ENCODE results near the gene SORCS3. TPM values are rescaled to one million over a fixed set of nuclear protein-coding genes. Genes with fewer than 3 reads are reported as not detected.

The SORCS3 gene
- total RNA-seq, 1 donor from 2014 or later, result not detected

GRCh38 chr10:104657457-104657856 lies 16.4 kb downstream of the SORCS3 start:
- H3K27me3 Mint-ChIP-seq (ENCODE audit: insufficient read depth), result peaks cover 12% of the 10 kb centered on the region
- H3K36me3 Mint-ChIP-seq (ENCODE audit: low read depth), result no peaks in the 10 kb centered on the region
- H3K9me3 Mint-ChIP-seq, result no peaks in the 10 kb centered on the region
- H3K4me3 Mint-ChIP-seq, result no peak overlapping the region
- no peak overlapping the region for H3K27ac Mint-ChIP-seq
- no peak for DNase-seq (ENCODE audit: low spot score)
- H3K4me1 Mint-ChIP-seq (ENCODE audit: low read depth), result no peaks in the 10 kb centered on the region
- intact Hi-C loops (cut with micrococcal nuclease), result no loop called here

DNA sequence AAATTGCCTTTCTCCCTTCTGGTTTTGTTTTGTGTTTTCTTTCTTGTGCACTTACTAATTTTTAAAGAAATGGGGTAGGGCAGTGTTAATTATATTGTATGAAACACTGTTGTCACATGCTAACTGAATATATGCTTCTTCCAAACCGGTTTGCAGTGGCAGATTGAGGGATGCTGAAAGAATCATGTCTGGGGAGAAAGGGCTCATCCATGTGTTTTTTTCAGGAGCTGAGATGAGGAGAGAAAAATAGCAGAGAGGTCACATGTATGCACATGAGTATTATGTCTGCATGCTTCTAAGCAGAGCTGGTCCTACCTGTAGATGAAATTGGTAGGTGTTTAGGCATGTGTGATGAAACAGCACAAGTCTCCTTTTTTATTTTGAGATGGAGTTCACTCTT lies 17.0 kb downstream of the SORCS3 start:
- no peaks in the 10 kb centered on the region for H3K36me3 Mint-ChIP-seq (ENCODE audit: low read depth)
- H3K27ac Mint-ChIP-seq, result no peak overlapping the region
- no peaks in the 10 kb centered on the region for H3K4me1 Mint-ChIP-seq (ENCODE audit: low read depth)
- H3K4me3 Mint-ChIP-seq, result no peak overlapping the region
- DNase-seq (ENCODE audit: low spot score), result no peak
- no peaks in the 10 kb centered on the region for H3K9me3 Mint-ChIP-seq
- intact Hi-C loops (cut with micrococcal nuclease), result no loop called here
- peaks cover 12% of the 10 kb centered on the region for H3K27me3 Mint-ChIP-seq (ENCODE audit: insufficient read depth)

- Mint-ChIP-seq H3K4me3 (no peak overlapping the region), H3K27ac (no peak overlapping the region), H3K36me3 (ENCODE audit: low read depth) (no peaks in the 10 kb centered on the region), H3K9me3 (no peaks in the 10 kb centered on the region), H3K27me3 (ENCODE audit: insufficient read depth) (peaks cover 13% of the 10 kb centered on the region), H3K4me1 (ENCODE audit: low read depth) (no peaks in the 10 kb centered on the region)
- DNase-seq (ENCODE audit: low spot score), result no peak
- intact Hi-C loops (cut with micrococcal nuclease), result no loop called here
Observed at GRCh38 chr10:104659809-104660208, 18.7 kb downstream of the SORCS3 start.

- Mint-ChIP-seq H3K27me3 (ENCODE audit: insufficient read depth) (peaks cover 13% of the 10 kb centered on the region), H3K9me3 (no peaks in the 10 kb centered on the region), H3K27ac (no peak overlapping the region), H3K4me1 (ENCODE audit: low read depth) (no peaks in the 10 kb centered on the region), H3K36me3 (ENCODE audit: low read depth) (no peaks in the 10 kb centered on the region), H3K4me3 (no peak overlapping the region)
- intact Hi-C loops (cut with micrococcal nuclease), result no loop called here
- DNase-seq (ENCODE audit: low spot score), result no peak
Observed at GRCh38 chr10:104663076-104663475, 22.0 kb downstream of the SORCS3 start.

DNA sequence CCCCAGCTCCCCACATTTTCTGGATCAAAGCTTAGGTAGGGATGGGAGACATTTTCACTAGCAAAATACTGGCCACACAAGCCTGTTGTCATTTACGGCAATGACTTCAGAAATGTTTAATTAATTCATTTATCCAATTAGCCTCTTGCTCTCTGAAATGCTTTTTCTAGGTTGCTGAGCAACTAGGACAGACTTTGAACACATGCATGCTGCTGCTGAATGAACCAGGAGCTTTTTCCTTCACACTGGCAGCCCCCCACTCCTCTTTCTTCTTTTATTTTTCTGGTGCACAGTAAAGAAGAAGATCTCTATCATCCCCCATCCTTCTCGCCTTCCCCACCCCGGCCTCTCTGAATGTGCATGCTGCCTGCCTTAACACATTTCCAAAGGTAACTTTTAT lies 22.5 kb downstream of the SORCS3 start:
- Mint-ChIP-seq H3K4me3 (no peak overlapping the region), H3K36me3 (ENCODE audit: low read depth) (no peaks in the 10 kb centered on the region), H3K4me1 (ENCODE audit: low read depth) (no peaks in the 10 kb centered on the region), H3K27ac (no peak overlapping the region), H3K9me3 (no peaks in the 10 kb centered on the region), H3K27me3 (ENCODE audit: insufficient read depth) (peaks cover 13% of the 10 kb centered on the region)
- intact Hi-C loops (cut with micrococcal nuclease), result no loop called here
- DNase-seq (ENCODE audit: low spot score), result no peak

DNA sequence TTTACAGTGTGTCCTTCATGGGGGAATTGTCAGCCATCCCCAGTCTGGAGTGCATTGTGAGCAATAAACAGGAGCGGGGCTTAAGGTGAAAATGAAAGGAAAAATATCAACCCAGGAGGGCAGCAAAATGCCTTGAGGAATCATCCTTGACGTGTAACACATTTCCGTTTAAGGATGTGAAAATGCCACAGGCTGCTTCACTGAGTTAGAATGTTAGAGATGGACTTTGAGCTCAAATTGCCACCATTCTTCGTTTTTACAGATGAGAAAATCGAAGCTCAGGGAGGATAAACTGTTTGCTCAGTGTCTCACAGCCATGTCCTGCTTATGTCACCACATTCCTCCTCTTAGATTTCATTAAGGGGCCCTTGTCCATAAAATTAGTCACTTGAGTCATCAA lies 23.1 kb downstream of the SORCS3 start:
- H3K27ac Mint-ChIP-seq, result no peak overlapping the region
- H3K27me3 Mint-ChIP-seq (ENCODE audit: insufficient read depth), result peaks cover 12% of the 10 kb centered on the region
- no peak for DNase-seq (ENCODE audit: low spot score)
- H3K36me3 Mint-ChIP-seq (ENCODE audit: low read depth), result no peaks in the 10 kb centered on the region
- intact Hi-C loops (cut with micrococcal nuclease), result no loop called here
- H3K9me3 Mint-ChIP-seq, result no peaks in the 10 kb centered on the region
- no peaks in the 10 kb centered on the region for H3K4me1 Mint-ChIP-seq (ENCODE audit: low read depth)
- no peak overlapping the region for H3K4me3 Mint-ChIP-seq

- Mint-ChIP-seq H3K27me3 (ENCODE audit: insufficient read depth) (peaks cover 8% of the 10 kb centered on the region), H3K9me3 (no peaks in the 10 kb centered on the region), H3K27ac (no peak overlapping the region), H3K4me3 (no peak overlapping the region), H3K4me1 (ENCODE audit: low read depth) (no peaks in the 10 kb centered on the region), H3K36me3 (ENCODE audit: low read depth) (no peaks in the 10 kb centered on the region)
- intact Hi-C loops (cut with micrococcal nuclease), result no loop called here
- no peak for DNase-seq (ENCODE audit: low spot score)
Observed at GRCh38 chr10:104665174-104665573, 24.1 kb downstream of the SORCS3 start.

DNA sequence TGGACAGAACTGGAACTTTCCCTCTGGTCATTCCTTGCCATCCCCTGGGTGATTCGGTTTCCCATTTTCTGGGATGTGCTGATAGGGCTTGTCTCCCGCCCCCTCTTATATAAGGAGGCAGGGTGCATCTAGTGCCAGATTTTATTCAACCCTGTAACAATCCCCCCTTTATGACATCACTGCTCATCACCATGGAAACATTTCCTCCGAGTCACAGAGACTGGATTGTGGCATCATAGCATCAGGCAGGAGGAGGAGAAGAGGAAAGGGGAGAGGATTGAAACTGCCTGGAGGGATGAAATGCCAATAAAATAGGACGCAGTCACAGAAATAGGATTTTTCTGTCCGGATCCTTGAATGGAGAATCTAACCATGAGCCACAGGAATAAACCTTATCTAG lies 25.0 kb downstream of the SORCS3 start:
- DNase-seq (ENCODE audit: low spot score), result no peak
- Mint-ChIP-seq H3K27me3 (ENCODE audit: insufficient read depth) (peaks cover 3% of the 10 kb centered on the region), H3K36me3 (ENCODE audit: low read depth) (no peaks in the 10 kb centered on the region), H3K27ac (no peak overlapping the region), H3K4me3 (no peak overlapping the region), H3K9me3 (no peaks in the 10 kb centered on the region), H3K4me1 (ENCODE audit: low read depth) (no peaks in the 10 kb centered on the region)
- intact Hi-C loops (cut with micrococcal nuclease), result no loop called here

DNA sequence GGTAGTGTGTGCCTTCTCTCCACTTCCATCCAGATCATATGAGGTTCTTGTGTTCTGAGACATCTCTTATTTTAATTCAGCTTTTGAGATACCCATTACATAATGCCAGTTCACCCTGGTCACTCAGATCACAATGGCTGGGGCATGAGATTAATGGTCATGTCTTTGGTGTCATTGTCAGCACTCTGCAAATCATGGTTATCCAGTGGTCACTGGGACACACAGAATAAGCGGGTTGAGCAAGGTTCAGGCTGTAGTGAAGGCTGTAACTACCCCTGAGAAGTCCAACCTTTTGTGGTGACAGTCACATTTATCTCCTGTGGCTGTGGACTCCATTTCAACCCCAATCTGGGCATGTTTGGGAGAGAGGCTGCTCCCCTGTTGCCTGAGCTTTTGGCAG lies 35.8 kb downstream of the SORCS3 start:
- Mint-ChIP-seq H3K9me3 (no peaks in the 10 kb centered on the region), H3K27ac (no peak overlapping the region), H3K27me3 (ENCODE audit: insufficient read depth) (peaks cover 4% of the 10 kb centered on the region), H3K4me3 (no peak overlapping the region), H3K4me1 (ENCODE audit: low read depth) (no peaks in the 10 kb centered on the region), H3K36me3 (ENCODE audit: low read depth) (no peaks in the 10 kb centered on the region)
- DNase-seq (ENCODE audit: low spot score), result no peak
- intact Hi-C loops (cut with micrococcal nuclease), result no loop called here

DNA sequence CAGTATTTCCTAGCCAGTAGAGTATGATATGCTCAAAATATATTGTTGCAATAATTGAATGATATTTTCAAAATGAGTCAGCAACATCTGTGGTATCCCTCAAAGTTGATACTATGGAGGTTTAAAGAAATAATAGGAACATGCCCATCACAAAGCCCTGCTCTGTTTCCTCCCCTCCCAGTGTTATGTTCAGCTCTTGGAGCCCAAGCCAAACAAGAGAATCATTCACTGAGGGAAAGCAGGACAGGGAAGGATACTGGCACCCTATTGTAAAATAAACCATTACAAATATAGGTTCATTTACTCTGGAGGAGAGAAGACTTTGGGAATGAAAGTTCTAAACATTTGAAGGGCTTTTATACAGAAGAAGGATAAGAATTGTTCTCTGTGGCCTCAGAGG lies 37.6 kb downstream of the SORCS3 start:
- Mint-ChIP-seq H3K4me3 (no peak overlapping the region), H3K9me3 (no peaks in the 10 kb centered on the region), H3K27ac (no peak overlapping the region), H3K36me3 (ENCODE audit: low read depth) (no peaks in the 10 kb centered on the region), H3K4me1 (ENCODE audit: low read depth) (no peaks in the 10 kb centered on the region), H3K27me3 (ENCODE audit: insufficient read depth) (peaks cover 4% of the 10 kb centered on the region)
- intact Hi-C loops (cut with micrococcal nuclease), result no loop called here
- DNase-seq (ENCODE audit: low spot score), result no peak

- H3K4me3 Mint-ChIP-seq, result no peak overlapping the region
- H3K36me3 Mint-ChIP-seq (ENCODE audit: low read depth), result no peaks in the 10 kb centered on the region
- peaks cover 3% of the 10 kb centered on the region for H3K27me3 Mint-ChIP-seq (ENCODE audit: insufficient read depth)
Observed at GRCh38 chr10:104680467-104681401, 39.6 kb downstream of the SORCS3 start.

GRCh38 chr10:104681485-104681884 lies 40.4 kb downstream of the SORCS3 start:
- no peak overlapping the region for H3K27ac Mint-ChIP-seq

More at GRCh38 chr10:104680467-104681401, 39.6 kb downstream of the SORCS3 start:
- DNase-seq (ENCODE audit: low spot score), result no peak
- H3K4me1 Mint-ChIP-seq (ENCODE audit: low read depth), result no peaks in the 10 kb centered on the region
- intact Hi-C loops (cut with micrococcal nuclease), result no loop called here
- H3K9me3 Mint-ChIP-seq, result no peaks in the 10 kb centered on the region
- no peak overlapping the region for H3K27ac Mint-ChIP-seq

GRCh38 chr10:104683567-104683966 lies 42.5 kb downstream of the SORCS3 start:
- H3K27me3 Mint-ChIP-seq (ENCODE audit: insufficient read depth), result peaks cover 3% of the 10 kb centered on the region
- no peak overlapping the region for H3K27ac Mint-ChIP-seq
- no peaks in the 10 kb centered on the region for H3K36me3 Mint-ChIP-seq (ENCODE audit: low read depth)
- no peaks in the 10 kb centered on the region for H3K9me3 Mint-ChIP-seq
- H3K4me1 Mint-ChIP-seq (ENCODE audit: low read depth), result no peaks in the 10 kb centered on the region
- intact Hi-C loops (cut with micrococcal nuclease), result no loop called here
- H3K4me3 Mint-ChIP-seq, result no peak overlapping the region
- DNase-seq (ENCODE audit: low spot score), result no peak

More at GRCh38 chr10:104681485-104681884, 40.4 kb downstream of the SORCS3 start:
- intact Hi-C loops (cut with micrococcal nuclease), result no loop called here
- Mint-ChIP-seq H3K36me3 (ENCODE audit: low read depth) (no peaks in the 10 kb centered on the region), H3K4me3 (no peak overlapping the region), H3K4me1 (ENCODE audit: low read depth) (no peaks in the 10 kb centered on the region), H3K27me3 (ENCODE audit: insufficient read depth) (peaks cover 3% of the 10 kb centered on the region), H3K9me3 (no peaks in the 10 kb centered on the region)
- DNase-seq (ENCODE audit: low spot score), result no peak
